ENCODE results near the gene MS4A8. TPM values are rescaled to one million over a fixed set of nuclear protein-coding genes. Genes with fewer than 3 reads are reported as not detected.
"Not testable (repeated sequence)": the region's sequence is repeated elsewhere in the genome, so short reads cannot be mapped to it uniquely, and the experiment has no call there.

The MS4A8 gene
- 1.5 and 3.8 TPM in 2 replicates for total RNA-seq
- polyA plus RNA-seq = 1.7 and 2.3 TPM in 2 replicates

GRCh38 chr11:60699284-60699691, at the start of gene MS4A8:
Gene MS4A8, plus strand, starts transcription at chr11:60699612. Its CDS starts 1,249 bp downstream, at chr11:60700861.
- H2AFZ ChIP-seq = no peak within 1 kb of the TSS
- no peaks in the 10 kb centered on the region for H3K79me2 ChIP-seq
- no peaks in the 10 kb centered on the region for H3K4me1 ChIP-seq (ENCODE audit: insufficient read depth)
- no peak for DNase-seq (ENCODE audit: low spot score)
- no peak within 1 kb of the TSS for H3K4me2 ChIP-seq
- no peaks in the 10 kb centered on the region for H3K9me2 ChIP-seq (replicated peaks; ENCODE audit: insufficient read depth)
- H4K20me1 ChIP-seq (ENCODE audit: insufficient read depth, poor library complexity, severe bottlenecking) = no peaks in the 10 kb centered on the region
- no peak within 1 kb of the TSS for H3K4me3 ChIP-seq
- no peaks in the 10 kb centered on the region for H3K9me3 ChIP-seq (ENCODE audit: low read depth)
- no peak for TF ChIP-seq EZH2 (IDR thresholded peaks at IDR 0.05; ENCODE audit: borderline replicate concordance)
- no peaks in the 10 kb centered on the region for H3K27me3 ChIP-seq
- no peaks in the 10 kb centered on the region for H3K36me3 ChIP-seq (replicated peaks; ENCODE audit: insufficient read depth, low read depth)
- WGBS (ENCODE audit: low lambda C conversion rate, missing lambda C conversion rate) = 43% methylated on average over 2 of the region's 2 CpGs
- H3K27ac ChIP-seq = peak within 1 kb of the TSS; percentile 39

- Histone ChIP-seq H3K4me2 (no peak overlapping the region), H3K9me2 (replicated peaks; ENCODE audit: insufficient read depth) (no peaks in the 10 kb centered on the region), H2AFZ (no peak overlapping the region), H3K27ac (peak overlapping the region; percentile 65), H3K4me1 (ENCODE audit: insufficient read depth) (no peaks in the 10 kb centered on the region), H3K9me3 (ENCODE audit: low read depth) (no peaks in the 10 kb centered on the region), H4K20me1 (ENCODE audit: insufficient read depth, poor library complexity, severe bottlenecking) (no peaks in the 10 kb centered on the region), H3K36me3 (replicated peaks; ENCODE audit: insufficient read depth, low read depth) (no peaks in the 10 kb centered on the region), H3K79me2 (no peaks in the 10 kb centered on the region), H3K4me3 (no peak overlapping the region), H3K27me3 (no peaks in the 10 kb centered on the region)
- peak; percentile 26 for DNase-seq (ENCODE audit: low spot score)
- WGBS (ENCODE audit: low lambda C conversion rate, missing lambda C conversion rate) = 84% methylated on average over 4 of the region's 4 CpGs
- TF ChIP-seq CTCF (IDR thresholded peaks at IDR 0.05; ENCODE audit: poor library complexity) (peak; percentile 37), EZH2phosphoT487 (IDR thresholded peaks at IDR 0.05; ENCODE audit: low read depth, severe bottlenecking, unreplicated experiment) (no peak), EZH2 (IDR thresholded peaks at IDR 0.05; ENCODE audit: borderline replicate concordance) (no peak)
Measured at GRCh38 chr11:60657888-60658287, 41.5 kb upstream of the MS4A8 start.

GRCh38 chr11:60658409-60658808, 41.0 kb upstream of the MS4A8 start:
- WGBS (ENCODE audit: low lambda C conversion rate, missing lambda C conversion rate) = 75% methylated on average over 1 of the region's 1 CpG
- no peak overlapping the region for H3K4me3 ChIP-seq
- TF ChIP-seq EZH2phosphoT487 (IDR thresholded peaks at IDR 0.05; ENCODE audit: low read depth, severe bottlenecking, unreplicated experiment) = no peak
- TF ChIP-seq EZH2 (IDR thresholded peaks at IDR 0.05; ENCODE audit: borderline replicate concordance) = no peak
- no peak for TF ChIP-seq CTCF (IDR thresholded peaks at IDR 0.05; ENCODE audit: poor library complexity)
- no peaks in the 10 kb centered on the region for H3K9me2 ChIP-seq (replicated peaks; ENCODE audit: insufficient read depth)
- no peak overlapping the region for H2AFZ ChIP-seq
- H3K36me3 ChIP-seq (replicated peaks; ENCODE audit: insufficient read depth, low read depth) = no peaks in the 10 kb centered on the region
- no peak overlapping the region for H3K4me2 ChIP-seq
- H3K79me2 ChIP-seq = no peaks in the 10 kb centered on the region
- no peaks in the 10 kb centered on the region for H3K27me3 ChIP-seq
- peak; percentile 10 for DNase-seq (ENCODE audit: low spot score)
- H3K9me3 ChIP-seq (ENCODE audit: low read depth) = no peaks in the 10 kb centered on the region
- no peaks in the 10 kb centered on the region for H4K20me1 ChIP-seq (ENCODE audit: insufficient read depth, poor library complexity, severe bottlenecking)
- H3K4me1 ChIP-seq (ENCODE audit: insufficient read depth) = no peaks in the 10 kb centered on the region
- peak overlapping the region; percentile 65 for H3K27ac ChIP-seq

- WGBS (ENCODE audit: low lambda C conversion rate, missing lambda C conversion rate) = 74% methylated on average over 3 of the region's 3 CpGs
Measured at GRCh38 chr11:60672255-60672654, 27.2 kb upstream of the MS4A8 start.

GRCh38 chr11:60678231-60678630, 21.2 kb upstream of the MS4A8 start:
- H3K27ac ChIP-seq; H3K4me1 ChIP-seq (ENCODE audit: insufficient read depth); DNase-seq (ENCODE audit: low spot score); H2AFZ ChIP-seq; H3K79me2 ChIP-seq; H3K9me2 ChIP-seq (replicated peaks; ENCODE audit: insufficient read depth); H4K20me1 ChIP-seq (ENCODE audit: insufficient read depth, poor library complexity, severe bottlenecking); H3K36me3 ChIP-seq (replicated peaks; ENCODE audit: insufficient read depth, low read depth); H3K9me3 ChIP-seq (ENCODE audit: low read depth); H3K4me2 ChIP-seq; H3K27me3 ChIP-seq; H3K4me3 ChIP-seq: not testable (repeated sequence)
- WGBS (ENCODE audit: low lambda C conversion rate, missing lambda C conversion rate) = 86% methylated on average over 2 of the region's 2 CpGs

More at GRCh38 chr11:60672255-60672654, 27.2 kb upstream of the MS4A8 start:
- H3K4me2 ChIP-seq = no peak overlapping the region
- TF ChIP-seq EZH2 (IDR thresholded peaks at IDR 0.05; ENCODE audit: borderline replicate concordance) = no peak
- TF ChIP-seq CTCF (IDR thresholded peaks at IDR 0.05; ENCODE audit: poor library complexity) = no peak
- no peak for TF ChIP-seq EZH2phosphoT487 (IDR thresholded peaks at IDR 0.05; ENCODE audit: low read depth, severe bottlenecking, unreplicated experiment)
- H3K27ac ChIP-seq = no peak overlapping the region
- no peaks in the 10 kb centered on the region for H3K27me3 ChIP-seq
- no peaks in the 10 kb centered on the region for H3K36me3 ChIP-seq (replicated peaks; ENCODE audit: insufficient read depth, low read depth)
- H3K9me3 ChIP-seq (ENCODE audit: low read depth) = peaks cover 10% of the 10 kb centered on the region
- H4K20me1 ChIP-seq (ENCODE audit: insufficient read depth, poor library complexity, severe bottlenecking) = no peaks in the 10 kb centered on the region
- DNase-seq (ENCODE audit: low spot score) = no peak
- no peaks in the 10 kb centered on the region for H3K79me2 ChIP-seq
- no peak overlapping the region for H3K4me3 ChIP-seq
- no peaks in the 10 kb centered on the region for H3K4me1 ChIP-seq (ENCODE audit: insufficient read depth)
- H2AFZ ChIP-seq = no peak overlapping the region
- no peaks in the 10 kb centered on the region for H3K9me2 ChIP-seq (replicated peaks; ENCODE audit: insufficient read depth)
